NCI-H748 treated with DMSO at 0.1 percent for 48 hours (cell line): Measurements from ENCODE around the gene DOK6.

Experiments used
- DNase-seq: peaks from one replicate; lab custom pipeline; 2025; lab: John Stamatoyannopoulos, UW

The DOK6 gene

GRCh38 chr18:69435000-69435399 is 34.3 kb downstream of the DOK6 start:
- DNase-seq, result no peak

GRCh38 chr18:69444221-69444620 is 43.5 kb downstream of the DOK6 start:
- DNase-seq, result no peak

DNA sequence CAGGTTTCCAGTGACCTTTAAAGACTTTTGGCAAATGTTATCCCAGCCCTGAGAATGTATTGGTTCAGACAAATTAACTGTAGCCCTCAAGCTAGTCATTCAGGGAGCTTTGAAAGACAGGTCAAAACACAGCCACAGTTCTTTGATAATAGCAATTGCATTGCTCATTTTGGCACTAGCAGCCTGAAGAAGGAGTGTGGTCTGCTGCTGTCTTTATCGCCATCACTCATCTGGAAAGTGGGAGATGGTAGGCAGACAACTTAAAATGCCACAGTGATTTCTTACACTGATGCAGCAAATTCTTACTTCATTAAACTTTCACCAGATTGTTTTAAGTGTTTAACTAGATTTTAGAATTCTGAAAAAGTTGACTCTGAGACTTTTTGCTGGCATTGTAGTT is 47.2 kb downstream of the DOK6 start:
- no peak for DNase-seq

GRCh38 chr18:69455125-69455524 is 54.4 kb downstream of the DOK6 start:
- DNase-seq, result no peak

- DNase-seq, result no peak
Observed at GRCh38 chr18:69469444-69469919, 68.8 kb downstream of the DOK6 start.

DNA sequence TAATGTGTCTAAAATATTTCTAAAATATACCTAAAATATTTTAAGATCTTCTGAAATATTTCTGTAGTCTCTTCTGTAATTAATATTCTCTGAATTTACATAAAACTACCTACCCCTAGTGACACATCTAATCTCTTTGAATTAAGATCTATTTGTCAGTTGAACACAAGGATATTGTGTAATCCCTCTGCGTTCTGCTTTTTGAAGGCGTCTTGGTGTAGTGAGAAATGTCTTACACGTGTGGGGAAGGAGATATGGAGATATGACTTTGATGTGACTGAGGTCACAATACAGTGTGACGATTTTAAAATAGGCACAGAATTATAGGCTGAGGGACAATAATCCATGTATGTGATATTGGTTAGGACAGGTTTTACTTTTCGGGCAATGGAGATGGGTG is 79.8 kb downstream of the DOK6 start:
- no peak for DNase-seq

GRCh38 chr18:69483574-69483973 is 82.9 kb downstream of the DOK6 start:
- DNase-seq, result no peak

DNA sequence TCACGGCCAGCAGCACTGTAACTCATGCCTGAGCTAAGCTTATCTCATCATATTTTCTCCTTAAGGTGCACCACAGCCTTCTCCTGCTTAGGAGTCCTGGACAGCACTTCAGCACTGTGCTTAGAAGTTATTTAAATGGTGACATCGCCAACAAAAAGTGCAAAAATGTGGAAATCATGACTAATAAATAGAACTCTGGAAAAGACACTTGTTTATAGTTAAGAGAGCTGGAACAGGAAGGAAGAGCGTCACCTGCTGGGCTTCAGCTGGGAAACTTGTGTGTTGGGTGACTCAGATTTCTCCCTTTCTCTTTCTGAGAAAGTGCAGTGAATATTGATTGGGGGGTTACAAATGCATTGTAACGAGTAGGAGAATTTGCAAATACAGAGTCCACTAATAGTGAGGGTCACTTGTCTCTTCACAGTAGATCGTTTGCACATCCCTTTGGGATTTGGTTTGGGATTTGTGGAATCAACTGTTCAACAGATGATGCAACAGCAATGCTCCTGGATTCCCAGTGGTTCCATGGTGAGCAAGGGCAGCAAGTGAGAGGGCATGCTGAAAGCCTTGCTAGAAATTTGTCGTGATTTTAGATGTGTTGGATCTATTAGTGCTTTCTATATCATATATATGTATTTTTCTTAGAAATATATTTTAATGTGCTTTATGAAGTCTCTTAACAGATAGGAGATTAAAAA is 84.2 kb downstream of the DOK6 start:
- no peak for DNase-seq

DNA sequence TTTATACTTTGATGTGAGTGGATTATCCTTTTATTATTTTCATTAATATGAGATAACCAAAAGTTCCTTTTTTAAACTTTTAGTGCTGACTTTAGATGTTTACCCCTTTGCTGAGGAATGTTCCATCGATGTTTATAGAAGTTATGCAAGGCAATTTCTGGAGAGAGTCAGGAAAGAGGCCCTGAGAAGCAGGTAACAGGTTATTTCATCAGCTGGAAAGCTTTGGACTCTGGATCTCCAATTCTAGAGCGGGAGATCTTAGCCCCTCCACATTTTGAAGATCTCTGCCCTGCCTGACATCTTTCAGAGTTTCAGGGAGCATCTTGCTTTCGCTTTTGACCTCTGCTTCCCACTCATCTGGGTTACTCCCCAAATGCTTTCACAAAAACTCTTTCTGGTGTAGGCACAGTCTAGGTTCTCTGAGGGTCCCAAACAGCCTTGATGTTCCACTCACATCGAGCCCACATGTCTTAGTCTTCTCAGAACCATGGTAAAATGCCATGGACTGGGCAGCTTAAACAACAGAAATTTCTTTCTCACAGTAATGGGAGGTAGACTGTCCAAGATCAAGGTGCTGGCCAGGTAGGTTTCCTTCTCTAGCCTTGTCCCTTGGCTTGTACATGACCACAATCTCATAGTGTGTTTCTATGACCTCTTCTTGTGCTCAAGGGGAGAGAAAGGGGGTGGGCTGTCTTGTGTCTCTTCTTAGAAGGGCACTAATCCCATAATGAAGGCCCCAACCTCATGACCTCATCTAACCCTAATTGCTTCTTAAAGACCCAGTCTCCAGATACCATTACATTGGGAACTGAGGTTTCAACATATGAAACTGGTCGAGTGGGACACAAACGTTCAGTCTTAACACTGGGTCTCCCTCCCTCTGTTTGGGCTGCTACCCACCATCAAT is 87.1 kb downstream of the DOK6 start:
- DNase-seq, result no peak

DNA sequence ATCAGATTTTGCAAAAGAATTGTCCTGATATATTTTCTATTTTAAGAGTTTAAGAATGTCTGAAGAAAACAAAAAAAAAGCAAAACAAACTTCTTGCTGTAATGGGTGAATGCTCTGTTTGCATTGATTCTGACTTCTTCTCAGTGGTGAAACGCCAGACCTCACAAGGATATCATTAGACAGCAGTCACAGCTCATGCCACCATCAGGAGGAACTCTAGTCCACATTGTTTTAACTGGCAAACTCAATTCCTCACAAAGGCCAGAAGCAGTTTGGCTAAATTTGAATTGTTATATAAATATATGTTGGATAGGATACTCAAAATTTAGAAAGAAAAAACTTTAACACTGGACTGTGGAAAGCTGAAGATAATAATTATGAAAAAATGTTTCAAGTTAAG is 89.4 kb downstream of the DOK6 start:
- no peak for DNase-seq

- DNase-seq, result no peak
Observed at GRCh38 chr18:69490813-69491212, 90.1 kb downstream of the DOK6 start.

GRCh38 chr18:69491576-69491975 is 90.9 kb downstream of the DOK6 start:
- DNase-seq, result no peak

DNA sequence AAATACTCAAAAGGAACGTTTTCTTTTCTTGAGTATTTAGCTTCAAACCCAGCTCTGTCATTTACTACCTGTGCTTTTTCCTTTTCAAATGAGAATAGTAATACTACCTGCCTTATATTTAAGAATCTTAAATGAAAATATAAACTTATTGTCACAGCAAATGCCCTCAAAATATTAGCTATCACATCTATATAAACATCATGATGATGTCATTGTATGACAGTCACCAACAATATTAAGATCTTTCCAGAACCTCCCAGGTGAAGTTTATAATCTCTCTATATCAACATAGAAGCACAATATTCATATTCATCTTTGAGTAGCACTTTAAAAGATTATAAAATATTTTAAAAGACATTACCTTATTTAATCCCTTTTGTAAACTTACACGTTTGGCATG is 92.2 kb downstream of the DOK6 start:
- no peak for DNase-seq

DNA sequence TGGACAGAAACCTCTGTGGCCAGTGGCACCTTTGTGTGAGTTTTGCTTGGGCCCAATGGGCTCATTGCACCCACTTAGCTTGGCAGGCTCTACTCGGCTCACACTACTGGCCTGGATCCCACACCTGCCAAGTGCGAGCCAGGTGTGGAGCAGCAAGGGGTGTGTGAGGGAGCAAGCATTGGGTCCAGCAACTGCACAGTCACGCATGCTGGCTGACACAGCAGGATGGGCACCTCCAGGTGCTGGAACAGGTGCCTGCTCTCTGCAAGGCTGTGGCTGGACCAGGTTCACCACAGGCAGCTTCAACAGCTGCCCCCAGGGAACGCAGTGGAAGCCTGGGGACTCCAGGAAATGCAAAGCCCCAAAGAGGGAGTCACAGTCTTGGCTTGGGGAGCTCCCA is 94.2 kb downstream of the DOK6 start:
- no peak for DNase-seq

DNA sequence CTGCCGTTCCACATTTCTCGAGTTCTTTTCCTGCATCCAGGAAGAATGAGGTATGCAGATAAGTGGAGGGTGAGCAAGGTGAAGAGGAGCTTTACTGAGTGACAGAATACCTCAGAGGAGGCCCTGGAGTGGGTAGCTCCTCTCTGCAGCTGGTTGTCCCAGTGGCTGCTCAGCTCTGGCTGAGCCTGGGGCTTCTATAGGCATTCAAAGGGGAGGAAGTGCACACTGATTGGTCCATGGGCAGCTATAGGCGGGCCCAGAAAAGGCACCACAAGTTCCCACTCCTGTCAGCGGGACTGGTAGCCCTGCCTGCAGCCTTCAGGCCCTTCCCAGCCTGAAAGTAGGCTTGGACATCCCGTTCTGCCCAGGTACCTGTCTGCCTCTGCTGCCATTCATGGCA is 94.7 kb downstream of the DOK6 start:
- DNase-seq, result no peak

GRCh38 chr18:69495841-69496533 is 95.3 kb downstream of the DOK6 start:
- DNase-seq, result no peak

DNA sequence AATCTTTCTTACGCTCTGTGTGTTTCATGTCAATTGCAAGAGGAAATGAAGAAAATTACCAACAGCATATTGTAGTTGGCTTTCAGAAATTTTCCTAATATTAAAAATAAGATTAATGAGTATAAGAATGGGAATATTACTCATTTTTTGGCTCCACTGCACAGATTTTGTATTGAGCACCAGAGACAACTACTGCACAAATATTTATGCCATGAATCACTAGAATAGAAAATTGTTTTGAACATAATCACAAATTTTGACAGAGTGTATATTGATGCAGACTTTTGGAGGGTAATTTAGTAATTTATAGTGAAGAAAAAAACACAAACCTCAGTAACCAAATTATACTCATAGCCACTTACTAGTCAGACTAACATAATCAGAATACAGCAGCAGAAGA is 118.3 kb downstream of the DOK6 start:
- no peak for DNase-seq

DNA sequence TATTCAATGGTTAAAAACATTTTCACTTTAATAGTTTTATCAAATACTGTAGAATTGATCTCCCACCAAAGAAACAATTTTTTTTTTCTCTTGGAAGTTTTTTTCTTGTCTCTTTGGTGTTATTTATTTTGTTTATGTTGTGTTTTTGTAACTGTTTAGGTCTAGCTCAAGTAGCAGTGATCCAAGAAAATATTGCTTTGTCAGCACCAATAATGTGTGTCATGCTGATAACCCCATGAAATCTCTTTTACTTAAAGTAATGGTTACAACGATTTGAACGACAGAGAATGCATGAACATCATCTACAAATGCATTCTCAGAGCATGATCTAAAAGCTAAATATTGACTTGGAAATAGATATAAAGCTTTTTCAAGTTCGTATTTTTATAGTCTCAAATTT is 122.9 kb downstream of the DOK6 start:
- DNase-seq, result no peak

DNA sequence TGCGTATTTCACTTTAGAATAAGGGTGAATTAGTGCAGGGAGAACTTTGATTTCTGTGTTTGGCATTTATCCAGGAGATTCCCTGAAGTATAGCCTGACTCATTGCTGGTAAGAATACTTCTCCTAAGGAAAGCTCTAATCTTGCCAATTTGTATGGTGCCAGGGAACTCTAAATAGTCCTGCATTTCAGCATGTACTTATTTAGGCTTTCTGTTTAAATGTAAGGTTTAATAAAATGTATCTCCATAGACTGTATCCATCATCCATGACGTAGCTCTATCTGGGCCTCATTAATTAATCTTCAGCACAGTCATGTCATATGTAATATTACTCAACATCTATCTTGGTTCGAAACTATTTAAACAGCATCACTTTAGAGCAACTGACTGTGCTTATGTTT is 127.7 kb downstream of the DOK6 start:
- no peak for DNase-seq

DNA sequence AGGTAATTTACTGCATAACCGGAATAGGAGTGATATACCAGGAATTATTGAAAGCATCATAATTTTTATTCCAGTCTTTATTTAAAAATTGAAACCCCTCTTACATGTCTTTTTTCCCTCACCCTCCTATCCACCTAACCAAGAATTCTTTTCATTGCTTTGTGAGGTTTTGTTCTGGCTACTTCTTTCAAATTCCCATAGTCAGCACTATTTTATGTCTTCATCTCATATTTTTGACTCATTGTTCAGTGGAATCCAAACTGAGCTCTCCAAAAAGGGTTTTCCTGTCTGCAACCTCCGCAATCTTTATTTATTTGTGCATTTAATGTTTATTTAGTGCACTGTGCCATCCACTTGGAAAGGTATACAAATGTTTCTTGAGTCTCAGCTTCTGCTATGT is 128.5 kb downstream of the DOK6 start:
- DNase-seq, result no peak

- DNase-seq, result no peak
Observed at GRCh38 chr18:69531973-69532372, 131.3 kb downstream of the DOK6 start.

- no peak for DNase-seq
Observed at GRCh38 chr18:69537183-69537582, 136.5 kb downstream of the DOK6 start.

DNA sequence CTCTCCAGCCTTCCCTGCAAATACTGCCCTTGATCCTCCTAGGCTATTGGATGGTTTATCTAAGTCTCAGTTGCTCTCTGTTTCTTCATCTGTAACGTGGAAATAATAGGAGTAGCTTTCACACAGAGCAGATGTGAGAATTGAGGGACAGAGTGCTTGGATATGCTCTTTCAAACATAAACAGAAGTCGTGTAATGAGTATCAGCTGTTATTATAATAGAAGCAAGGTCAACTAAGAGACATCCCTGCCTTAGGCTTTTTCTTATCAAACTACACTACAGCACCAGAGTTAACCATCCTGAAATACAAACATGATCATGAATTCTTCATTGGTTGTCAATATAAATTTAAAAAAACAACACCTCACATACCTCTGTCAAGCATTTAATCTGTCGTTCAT is 138.2 kb downstream of the DOK6 start:
- DNase-seq, result no peak
